ENCODE data around the gene C1S. TPM values are rescaled to one million over a fixed set of nuclear protein-coding genes. Genes with fewer than 3 reads are reported as not detected.
"Not testable (repeated sequence)": the region's sequence is repeated elsewhere in the genome, so short reads cannot be mapped to it uniquely, and the experiment has no call there.

Gene C1S
- total and polyA plus RNA-seq, 2 experiments from 2014 or later: 4.9 to 9.7 TPM

GRCh38 chr12:7103837-7104584, 43.5 kb downstream of the C1S start (continued):
- TF ChIP-seq, protein P1, sequence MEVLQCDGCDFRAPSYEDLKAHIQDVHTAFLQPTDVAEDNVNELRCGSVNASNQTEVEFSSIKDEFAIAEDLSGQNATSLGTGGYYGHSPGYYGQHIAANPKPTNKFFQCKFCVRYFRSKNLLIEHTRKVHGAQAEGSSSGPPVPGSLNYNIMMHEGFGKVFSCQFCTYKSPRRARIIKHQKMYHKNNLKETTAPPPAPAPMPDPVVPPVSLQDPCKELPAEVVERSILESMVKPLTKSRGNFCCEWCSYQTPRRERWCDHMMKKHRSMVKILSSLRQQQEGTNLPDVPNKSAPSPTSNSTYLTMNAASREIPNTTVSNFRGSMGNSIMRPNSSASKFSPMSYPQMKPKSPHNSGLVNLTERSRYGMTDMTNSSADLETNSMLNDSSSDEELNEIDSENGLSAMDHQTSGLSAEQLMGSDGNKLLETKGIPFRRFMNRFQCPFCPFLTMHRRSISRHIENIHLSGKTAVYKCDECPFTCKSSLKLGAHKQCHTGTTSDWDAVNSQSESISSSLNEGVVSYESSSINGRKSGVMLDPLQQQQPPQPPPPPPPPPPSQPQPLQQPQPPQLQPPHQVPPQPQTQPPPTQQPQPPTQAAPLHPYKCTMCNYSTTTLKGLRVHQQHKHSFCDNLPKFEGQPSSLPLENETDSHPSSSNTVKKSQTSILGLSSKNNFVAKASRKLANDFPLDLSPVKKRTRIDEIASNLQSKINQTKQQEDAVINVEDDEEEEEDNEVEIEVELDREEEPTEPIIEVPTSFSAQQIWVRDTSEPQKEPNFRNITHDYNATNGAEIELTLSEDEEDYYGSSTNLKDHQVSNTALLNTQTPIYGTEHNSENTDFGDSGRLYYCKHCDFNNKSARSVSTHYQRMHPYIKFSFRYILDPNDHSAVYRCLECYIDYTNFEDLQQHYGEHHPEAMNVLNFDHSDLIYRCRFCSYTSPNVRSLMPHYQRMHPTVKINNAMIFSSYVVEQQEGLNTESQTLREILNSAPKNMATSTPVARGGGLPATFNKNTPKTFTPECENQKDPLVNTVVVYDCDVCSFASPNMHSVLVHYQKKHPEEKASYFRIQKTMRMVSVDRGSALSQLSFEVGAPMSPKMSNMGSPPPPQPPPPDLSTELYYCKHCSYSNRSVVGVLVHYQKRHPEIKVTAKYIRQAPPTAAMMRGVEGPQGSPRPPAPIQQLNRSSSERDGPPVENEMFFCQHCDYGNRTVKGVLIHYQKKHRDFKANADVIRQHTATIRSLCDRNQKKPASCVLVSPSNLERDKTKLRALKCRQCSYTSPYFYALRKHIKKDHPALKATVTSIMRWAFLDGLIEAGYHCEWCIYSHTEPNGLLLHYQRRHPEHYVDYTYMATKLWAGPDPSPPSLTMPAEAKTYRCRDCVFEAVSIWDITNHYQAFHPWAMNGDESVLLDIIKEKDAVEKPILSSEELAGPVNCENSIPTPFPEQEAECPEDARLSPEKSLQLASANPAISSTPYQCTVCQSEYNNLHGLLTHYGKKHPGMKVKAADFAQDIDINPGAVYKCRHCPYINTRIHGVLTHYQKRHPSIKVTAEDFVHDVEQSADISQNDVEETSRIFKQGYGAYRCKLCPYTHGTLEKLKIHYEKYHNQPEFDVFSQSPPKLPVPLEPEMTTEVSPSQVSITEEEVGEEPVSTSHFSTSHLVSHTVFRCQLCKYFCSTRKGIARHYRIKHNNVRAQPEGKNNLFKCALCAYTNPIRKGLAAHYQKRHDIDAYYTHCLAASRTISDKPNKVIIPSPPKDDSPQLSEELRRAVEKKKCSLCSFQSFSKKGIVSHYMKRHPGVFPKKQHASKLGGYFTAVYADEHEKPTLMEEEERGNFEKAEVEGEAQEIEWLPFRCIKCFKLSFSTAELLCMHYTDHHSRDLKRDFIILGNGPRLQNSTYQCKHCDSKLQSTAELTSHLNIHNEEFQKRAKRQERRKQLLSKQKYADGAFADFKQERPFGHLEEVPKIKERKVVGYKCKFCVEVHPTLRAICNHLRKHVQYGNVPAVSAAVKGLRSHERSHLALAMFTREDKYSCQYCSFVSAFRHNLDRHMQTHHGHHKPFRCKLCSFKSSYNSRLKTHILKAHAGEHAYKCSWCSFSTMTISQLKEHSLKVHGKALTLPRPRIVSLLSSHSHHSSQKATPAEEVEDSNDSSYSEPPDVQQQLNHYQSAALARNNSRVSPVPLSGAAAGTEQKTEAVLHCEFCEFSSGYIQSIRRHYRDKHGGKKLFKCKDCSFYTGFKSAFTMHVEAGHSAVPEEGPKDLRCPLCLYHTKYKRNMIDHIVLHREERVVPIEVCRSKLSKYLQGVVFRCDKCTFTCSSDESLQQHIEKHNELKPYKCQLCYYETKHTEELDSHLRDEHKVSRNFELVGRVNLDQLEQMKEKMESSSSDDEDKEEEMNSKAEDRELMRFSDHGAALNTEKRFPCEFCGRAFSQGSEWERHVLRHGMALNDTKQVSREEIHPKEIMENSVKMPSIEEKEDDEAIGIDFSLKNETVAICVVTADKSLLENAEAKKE (CRISPR knock-in tag; IDR thresholded peaks at IDR 0.05): no peak
- no peak for TF ChIP-seq STAT1 (IDR thresholded peaks at IDR 0.05; ENCODE audit: unreplicated experiment)

DNA sequence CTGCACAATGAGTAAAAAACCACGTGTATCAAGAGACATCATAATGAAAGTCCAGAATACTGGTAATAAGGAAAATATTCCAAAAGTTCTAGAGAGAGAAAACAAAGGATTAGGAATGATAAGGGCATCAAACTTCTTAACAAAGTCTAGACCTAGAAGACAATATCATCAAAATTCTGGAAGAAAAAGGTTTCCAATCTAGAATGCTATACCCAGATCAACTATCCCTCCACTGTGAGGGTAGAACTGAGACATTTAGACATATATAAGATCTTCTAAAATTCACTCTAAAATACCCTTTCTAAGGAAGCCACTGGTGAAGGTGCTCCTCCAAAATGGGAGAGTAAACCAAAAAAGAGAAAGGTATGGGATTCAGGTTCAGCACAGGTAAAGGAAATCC, 45.6 kb downstream of the C1S start:
- no peak for TF ChIP-seq EZH2 (IDR thresholded peaks at IDR 0.05; ENCODE audit: low read depth, unreplicated experiment)
- no peak overlapping the region for H3K4me2 ChIP-seq
- no peaks in the 10 kb centered on the region for H3F3A ChIP-seq (replicated peaks; ENCODE audit: low read depth)
- no peaks in the 10 kb centered on the region; the same call in none of the 2 replicates for H4K20me1 ChIP-seq (replicated peaks; ENCODE audit: insufficient read depth)
- peaks cover 12% of the 10 kb centered on the region for H3K4me1 ChIP-seq (ENCODE audit: insufficient read depth)
- no peaks in the 10 kb centered on the region for H3K36me3 ChIP-seq (ENCODE audit: insufficient read depth)
- Mint-ChIP-seq H3K4me1 (peaks cover 16% of the 10 kb centered on the region), H3K36me3 (ENCODE audit: low read depth) (peaks cover 23% of the 10 kb centered on the region), H3K4me3 (no peak overlapping the region), H3K27ac (no peak overlapping the region), H3K27me3 (ENCODE audit: insufficient read depth, low read depth, poor library complexity) (peaks cover 17% of the 10 kb centered on the region), H3K9me3 (peaks cover 16% of the 10 kb centered on the region)
- H2AFZ ChIP-seq: no peak overlapping the region
- H3K4me3 ChIP-seq: no peak overlapping the region
- H3K27me3 ChIP-seq (ENCODE audit: insufficient read depth): no peaks in the 10 kb centered on the region
- no peaks in the 10 kb centered on the region for H3K9me2 ChIP-seq (ENCODE audit: insufficient read depth)
- DNase-seq (ENCODE audit: low spot score) (no peak), ATAC-seq (no peak)
- peaks cover 14% of the 10 kb centered on the region; the same call in 1 of the 2 replicates for H3K79me2 ChIP-seq (replicated peaks; ENCODE audit: insufficient read depth)
- no peak overlapping the region for H3K27ac ChIP-seq (ENCODE audit: low read depth)

GRCh38 chr12:7107181-7107580, 46.7 kb downstream of the C1S start:
- H3K9me2 ChIP-seq (ENCODE audit: insufficient read depth); DNase-seq (ENCODE audit: low spot score); H2AFZ ChIP-seq; H3K27ac Mint-ChIP-seq; H3F3A ChIP-seq (replicated peaks; ENCODE audit: low read depth); H3K4me3 Mint-ChIP-seq; H3K4me3 ChIP-seq; H4K20me1 ChIP-seq (replicated peaks; ENCODE audit: insufficient read depth); H3K4me2 ChIP-seq; H3K27ac ChIP-seq (ENCODE audit: low read depth); H3K36me3 ChIP-seq (ENCODE audit: insufficient read depth); ATAC-seq; H3K27me3 ChIP-seq (ENCODE audit: insufficient read depth): not testable (repeated sequence)
- H3K27me3 Mint-ChIP-seq (ENCODE audit: insufficient read depth, low read depth, poor library complexity): peaks cover 17% of the 10 kb centered on the region
- H3K9me3 Mint-ChIP-seq: peaks cover 16% of the 10 kb centered on the region
- H3K4me1 ChIP-seq (ENCODE audit: insufficient read depth): peaks cover 12% of the 10 kb centered on the region
- H3K4me1 Mint-ChIP-seq: peaks cover 16% of the 10 kb centered on the region
- H3K79me2 ChIP-seq (replicated peaks; ENCODE audit: insufficient read depth): peaks cover 14% of the 10 kb centered on the region; the same call in 1 of the 2 replicates
- peaks cover 23% of the 10 kb centered on the region for H3K36me3 Mint-ChIP-seq (ENCODE audit: low read depth)
